Fibroblast of lung (primary cell): ENCODE data around the gene SEC16A.

ENCODE experiments used
- CTCF ChIP-seq, 2 donors: IDR thresholded peaks in 1 of 2; conservative IDR thresholded peaks in 1 of 2; 1 replicate in 1 of 2; 2 replicates in 1 of 2; pipeline ENCODE4 v1.5.1; 2011 to 2012; ENCODE audit warnings: low read length in 2 of 2, control low read depth in 1 of 2, inconsistent platforms in 1 of 2, low read depth in 1 of 2, mild to moderate bottlenecking in 1 of 2
- EZH2 ChIP-seq: IDR thresholded peaks from 2 replicates; pipeline ENCODE4 v1.5.1; 2012; ENCODE audit warnings: low read length, control low read depth, mild to moderate bottlenecking; ENCODE audit errors: missing control alignments

- TF ChIP-seq CTCF (conservative IDR thresholded peaks at IDR 0.05 in 1 of 2, IDR thresholded peaks at IDR 0.05 in 1 of 2; ENCODE audit: low read depth in 1 of 2, low read length in 2 of 2) (no peak), EZH2 (no peak)
These were observed 37.3 kb upstream of the SEC16A start for GRCh38 chr9:136520053-136520540.
